MM.1S (cell line): ENCODE results near the gene STIM1.

Experiments used
- DNase-seq: peaks from one replicate; pipeline ENCODE4 v3.0.0-alpha.2; 2015
- H2AFZ ChIP-seq: fragments of 300-600 bp; sonication (generic); 2 replicates; pipeline ENCODE4 v1.6.0; 2016; ENCODE audit warnings: antibody characterized with exemption, low read length
- H3F3A ChIP-seq: fragments of 300-600 bp; sonication (generic); 2 replicates; pipeline ENCODE4 v1.6.1; 2016; ENCODE audit warnings: mild to moderate bottlenecking, antibody characterized with exemption, low read length, moderate library complexity, mixed read lengths; ENCODE audit not compliant: insufficient read depth
- H3K27ac ChIP-seq: fragments of 300-600 bp; sonication (generic); 2 replicates; pipeline ENCODE4 v1.5.1; 2016; ENCODE audit warnings: mild to moderate bottlenecking, low read length
- H3K27me3 ChIP-seq: fragments of 300-600 bp; sonication (generic); replicated peaks from 2 replicates; pipeline ENCODE4 v1.6.0; 2016; ENCODE audit warnings: low read length; ENCODE audit not compliant: insufficient read depth
- H3K36me3 ChIP-seq: fragments of 300-600 bp; sonication (generic); replicated peaks from 2 replicates; pipeline ENCODE4 v1.6.1; 2016; ENCODE audit warnings: mild to moderate bottlenecking, low read length, mixed read lengths; ENCODE audit not compliant: insufficient read depth
- H3K4me1 ChIP-seq: fragments of 300-600 bp; sonication (generic); 2 replicates; pipeline ENCODE4 v1.6.1; 2016; ENCODE audit warnings: low read length, mixed read lengths
- H3K4me2 ChIP-seq: fragments of 300-600 bp; sonication (generic); 2 replicates; pipeline ENCODE4 v1.6.0; 2016; ENCODE audit warnings: low read depth, low read length
- H3K4me3 ChIP-seq: fragments of 300-600 bp; sonication (generic); 2 replicates; pipeline ENCODE4 v1.5.1; 2016; ENCODE audit warnings: low read length, mixed read lengths
- H3K79me2 ChIP-seq: fragments of 300-600 bp; sonication (generic); 2 replicates; pipeline ENCODE4 v1.6.1; 2016; ENCODE audit warnings: mixed run types, low read length, mixed read lengths
- H3K9ac ChIP-seq: fragments of 300-600 bp; sonication (generic); 2 replicates; pipeline ENCODE4 v1.6.1; 2016; ENCODE audit warnings: low read length, mixed read lengths
- H3K9me2 ChIP-seq: fragments of 300-600 bp; sonication (generic); replicated peaks from 2 replicates; pipeline ENCODE4 v1.6.1; 2016; ENCODE audit warnings: mild to moderate bottlenecking, low read length, mixed read lengths; ENCODE audit not compliant: insufficient read depth
- H3K9me3 ChIP-seq: fragments of 300-600 bp; sonication (generic); replicated peaks from 2 replicates; pipeline ENCODE4 v1.6.1; 2016; ENCODE audit warnings: mild to moderate bottlenecking, low read length, mixed read lengths; ENCODE audit not compliant: insufficient read depth
- H4K20me1 ChIP-seq: fragments of 300-600 bp; sonication (generic); 2 replicates; pipeline ENCODE4 v1.6.1; 2016; ENCODE audit warnings: mild to moderate bottlenecking, low read length, moderate library complexity, mixed read lengths; ENCODE audit not compliant: insufficient read depth
- EZH2 ChIP-seq: fragments of 300-600 bp; sonication (generic); optimal IDR thresholded peaks from 2 replicates; pipeline ENCODE3; 2017; ENCODE audit warnings: low read depth, mild to moderate bottlenecking, antibody characterized with exemption, low read length, mixed read lengths
- EZH2phosphoT487 ChIP-seq: fragments of 300-600 bp; sonication (generic); IDR thresholded peaks from 2 replicates; pipeline ENCODE4 v1.6.1; 2018; ENCODE audit warnings: antibody characterized with exemption, low read length
- TF ChIP-seq, protein P1 (sequence below): fragments of 300-600 bp; sonication (generic); IDR thresholded peaks from 2 replicates; pipeline ENCODE4 v1.5.1; 2016; ENCODE audit warnings: antibody characterized with exemption, low read length, mixed read lengths

STIM1 gene

DNA sequence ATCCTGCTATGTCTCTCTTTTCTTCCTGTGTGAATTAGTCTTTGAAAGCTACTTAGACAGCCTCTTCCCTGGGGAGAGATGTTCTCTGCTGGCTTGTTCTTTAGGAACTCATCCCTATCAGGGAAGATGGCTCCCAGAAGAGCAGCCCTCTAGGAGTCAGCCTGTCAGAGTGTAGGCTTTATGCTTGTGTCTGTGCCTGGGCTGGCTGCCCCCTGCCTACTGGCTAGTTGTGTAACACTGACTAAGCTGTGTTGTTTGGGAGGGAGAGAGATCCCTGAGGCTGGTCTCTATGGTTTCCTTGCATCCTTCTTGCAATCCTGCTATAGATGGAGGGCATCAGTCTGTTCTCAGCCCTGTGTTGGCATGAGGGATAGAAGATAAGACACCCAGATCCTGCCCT lies 112.2 kb downstream of the STIM1 start:
- no peak overlapping the region for H3K9ac ChIP-seq
- TF ChIP-seq EZH2: no peak
- TF ChIP-seq EZH2phosphoT487: no peak
- TF ChIP-seq, protein P1, sequence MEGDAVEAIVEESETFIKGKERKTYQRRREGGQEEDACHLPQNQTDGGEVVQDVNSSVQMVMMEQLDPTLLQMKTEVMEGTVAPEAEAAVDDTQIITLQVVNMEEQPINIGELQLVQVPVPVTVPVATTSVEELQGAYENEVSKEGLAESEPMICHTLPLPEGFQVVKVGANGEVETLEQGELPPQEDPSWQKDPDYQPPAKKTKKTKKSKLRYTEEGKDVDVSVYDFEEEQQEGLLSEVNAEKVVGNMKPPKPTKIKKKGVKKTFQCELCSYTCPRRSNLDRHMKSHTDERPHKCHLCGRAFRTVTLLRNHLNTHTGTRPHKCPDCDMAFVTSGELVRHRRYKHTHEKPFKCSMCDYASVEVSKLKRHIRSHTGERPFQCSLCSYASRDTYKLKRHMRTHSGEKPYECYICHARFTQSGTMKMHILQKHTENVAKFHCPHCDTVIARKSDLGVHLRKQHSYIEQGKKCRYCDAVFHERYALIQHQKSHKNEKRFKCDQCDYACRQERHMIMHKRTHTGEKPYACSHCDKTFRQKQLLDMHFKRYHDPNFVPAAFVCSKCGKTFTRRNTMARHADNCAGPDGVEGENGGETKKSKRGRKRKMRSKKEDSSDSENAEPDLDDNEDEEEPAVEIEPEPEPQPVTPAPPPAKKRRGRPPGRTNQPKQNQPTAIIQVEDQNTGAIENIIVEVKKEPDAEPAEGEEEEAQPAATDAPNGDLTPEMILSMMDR: no peak
- no peaks in the 10 kb centered on the region for H3K27me3 ChIP-seq
- no peak overlapping the region for H3K4me3 ChIP-seq
- H4K20me1 ChIP-seq: no peaks in the 10 kb centered on the region
- no peak for DNase-seq
- H3F3A ChIP-seq: no peaks in the 10 kb centered on the region
- no peak overlapping the region for H2AFZ ChIP-seq
- no peaks in the 10 kb centered on the region for H3K9me2 ChIP-seq
- H3K79me2 ChIP-seq: peaks cover 60% of the 10 kb centered on the region
- no peak overlapping the region for H3K27ac ChIP-seq
- 0 out of 2 replicates have a peak, but pooled peaks cover 3% of the 10 kb centered on the region for H3K36me3 ChIP-seq
- no peaks in the 10 kb centered on the region for H3K9me3 ChIP-seq
- no peak overlapping the region for H3K4me2 ChIP-seq
- H3K4me1 ChIP-seq: no peaks in the 10 kb centered on the region

DNA sequence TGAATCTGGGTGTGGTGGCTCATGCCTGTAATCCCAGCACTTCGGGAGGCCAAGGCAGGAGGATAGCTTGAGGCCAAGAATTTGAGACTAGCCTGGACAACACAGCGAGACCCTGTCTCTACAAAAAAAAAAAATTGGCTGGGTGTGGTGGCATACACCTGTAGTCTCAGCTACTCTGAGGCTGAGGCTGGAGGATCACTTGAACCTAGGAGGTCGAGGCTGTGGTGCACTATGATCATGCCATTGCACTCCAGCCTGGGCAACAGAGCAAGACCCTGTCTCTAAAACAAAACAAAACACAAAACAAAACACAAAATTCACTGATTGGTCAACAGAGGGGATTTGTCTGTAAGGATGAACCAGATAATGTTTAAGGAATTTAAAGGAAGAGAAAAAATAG lies 113.7 kb downstream of the STIM1 start:
- no peak for DNase-seq
- Histone ChIP-seq H3K4me3 (no peak overlapping the region), H3K9me2 (no peaks in the 10 kb centered on the region), H3K9me3 (no peaks in the 10 kb centered on the region), H4K20me1 (no peaks in the 10 kb centered on the region), H3K36me3 (0 out of 2 replicates have a peak, but pooled peaks cover 3% of the 10 kb centered on the region), H3F3A (no peaks in the 10 kb centered on the region), H3K79me2 (peaks cover 45% of the 10 kb centered on the region), H3K4me1 (no peaks in the 10 kb centered on the region), H3K27ac (no peak overlapping the region), H2AFZ (no peak overlapping the region), H3K9ac (no peak overlapping the region), H3K4me2 (no peak overlapping the region), H3K27me3 (no peaks in the 10 kb centered on the region)
- TF ChIP-seq EZH2 (no peak), EZH2phosphoT487 (no peak)
- TF ChIP-seq, protein P1: no peak

DNA sequence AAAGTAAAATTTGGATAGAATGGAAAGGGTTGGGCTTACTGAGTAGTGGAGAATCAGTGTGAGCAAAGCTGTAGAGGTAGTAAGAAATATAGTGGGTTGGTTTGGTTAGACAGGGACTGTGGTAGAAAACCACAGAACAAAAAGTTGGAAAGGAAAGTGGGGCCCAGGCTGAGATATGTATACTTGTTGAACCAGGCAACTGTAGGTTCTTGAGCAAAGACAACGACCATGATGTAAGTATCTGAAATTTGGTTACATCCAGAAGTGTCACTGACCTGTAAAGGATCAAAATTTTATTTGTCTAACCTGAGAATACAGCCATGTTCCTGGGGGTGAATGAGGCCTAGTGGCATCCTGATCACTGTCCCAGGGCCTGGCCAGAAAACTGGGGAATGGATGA lies 114.1 kb downstream of the STIM1 start:
- Histone ChIP-seq H3F3A (no peaks in the 10 kb centered on the region), H3K27ac (no peak overlapping the region), H3K36me3 (0 out of 2 replicates have a peak, but pooled peaks cover 3% of the 10 kb centered on the region), H3K9me3 (no peaks in the 10 kb centered on the region), H3K4me2 (no peak overlapping the region), H3K9ac (no peak overlapping the region), H3K79me2 (peaks cover 43% of the 10 kb centered on the region), H2AFZ (no peak overlapping the region), H4K20me1 (no peaks in the 10 kb centered on the region), H3K27me3 (no peaks in the 10 kb centered on the region), H3K9me2 (no peaks in the 10 kb centered on the region), H3K4me3 (no peak overlapping the region), H3K4me1 (no peaks in the 10 kb centered on the region)
- TF ChIP-seq, protein P1: no peak
- TF ChIP-seq EZH2phosphoT487 (no peak), EZH2 (no peak)
- DNase-seq: no peak
